DND-41 (cell line): ENCODE data around the gene PTPN7.

Experiments used
- ATAC-seq: fragments of 200-7000 bp; cut with Tn5 transposase; 3 replicates; pipeline ENCODE4 v1.9.1; 2021; ENCODE audit warnings: low read depth; ENCODE audit not compliant: insufficient read depth
- DNase-seq: peaks from one replicate; pipeline ENCODE4 v3.0.0-alpha.2; 2020
- H2AFZ ChIP-seq: 2 replicates; pipeline ENCODE4 v1.6.0; 2012; ENCODE audit warnings: low read depth, low read length
- H3K27ac ChIP-seq: 2 replicates; pipeline ENCODE4 v1.5.1; 2012; ENCODE audit warnings: low read length, inconsistent platforms
- H3K27me3 ChIP-seq: fragments of 200-600 bp; sonication (generic); 2 replicates; pipeline ENCODE4 v1.6.0; 2012; ENCODE audit warnings: low read length, mild to moderate bottlenecking, inconsistent platforms; ENCODE audit not compliant: insufficient read depth, poor library complexity
- H3K36me3 ChIP-seq: 2 replicates; pipeline ENCODE4 v1.5.1; 2012; ENCODE audit warnings: low read length, inconsistent platforms; ENCODE audit not compliant: insufficient read depth
- H3K4me1 ChIP-seq: 2 replicates; pipeline ENCODE4 v1.5.1; 2012; ENCODE audit warnings: mild to moderate bottlenecking, low read length; ENCODE audit not compliant: insufficient read depth
- H3K4me2 ChIP-seq: 2 replicates; pipeline ENCODE4 v1.6.0; 2012; ENCODE audit warnings: mild to moderate bottlenecking, moderate library complexity, low read length, inconsistent platforms; ENCODE audit not compliant: insufficient read depth
- H3K4me3 ChIP-seq, 2 experiments: fragments of 200-600 bp in 1 of 2; shearing (Covaris generic) in 1 of 2; 2 replicates each; pipeline ENCODE4 v1.5.1; 2012 to 2016; ENCODE audit warnings: inconsistent platforms in 2 of 2, low read length in 2 of 2, mild to moderate bottlenecking in 2 of 2, low read depth in 1 of 2, moderate library complexity in 1 of 2
- H3K79me2 ChIP-seq: 2 replicates; pipeline ENCODE4 v1.6.0; 2012; ENCODE audit warnings: low read length, inconsistent platforms; ENCODE audit not compliant: insufficient read depth
- H3K9ac ChIP-seq: 2 replicates; pipeline ENCODE4 v1.6.0; 2012; ENCODE audit warnings: low read depth, mild to moderate bottlenecking, inconsistent platforms, low read length, moderate library complexity
- H3K9me3 ChIP-seq: 2 replicates; pipeline ENCODE4 v1.5.1; 2012; ENCODE audit warnings: low read length, moderate library complexity, mild to moderate bottlenecking, inconsistent platforms; ENCODE audit not compliant: insufficient read depth, severe bottlenecking
- H4K20me1 ChIP-seq: 2 replicates; pipeline ENCODE4 v1.6.0; 2012; ENCODE audit warnings: low read length; ENCODE audit not compliant: insufficient read depth
- EZH2 ChIP-seq: IDR thresholded peaks from 3 replicates; pipeline ENCODE4 v1.6.1; 2012; ENCODE audit warnings: borderline replicate concordance, low read depth, mild to moderate bottlenecking, moderate library complexity, low read length, inconsistent platforms; ENCODE audit not compliant: severe bottlenecking
- TF ChIP-seq, protein P1 (sequence below): IDR thresholded peaks from 2 replicates; pipeline ENCODE4 v1.5.1; 2012; ENCODE audit warnings: borderline replicate concordance, low read length, moderate library complexity, mild to moderate bottlenecking; ENCODE audit not compliant: poor library complexity, severe bottlenecking; ENCODE audit errors: extremely low read depth

The PTPN7 gene

DNA sequence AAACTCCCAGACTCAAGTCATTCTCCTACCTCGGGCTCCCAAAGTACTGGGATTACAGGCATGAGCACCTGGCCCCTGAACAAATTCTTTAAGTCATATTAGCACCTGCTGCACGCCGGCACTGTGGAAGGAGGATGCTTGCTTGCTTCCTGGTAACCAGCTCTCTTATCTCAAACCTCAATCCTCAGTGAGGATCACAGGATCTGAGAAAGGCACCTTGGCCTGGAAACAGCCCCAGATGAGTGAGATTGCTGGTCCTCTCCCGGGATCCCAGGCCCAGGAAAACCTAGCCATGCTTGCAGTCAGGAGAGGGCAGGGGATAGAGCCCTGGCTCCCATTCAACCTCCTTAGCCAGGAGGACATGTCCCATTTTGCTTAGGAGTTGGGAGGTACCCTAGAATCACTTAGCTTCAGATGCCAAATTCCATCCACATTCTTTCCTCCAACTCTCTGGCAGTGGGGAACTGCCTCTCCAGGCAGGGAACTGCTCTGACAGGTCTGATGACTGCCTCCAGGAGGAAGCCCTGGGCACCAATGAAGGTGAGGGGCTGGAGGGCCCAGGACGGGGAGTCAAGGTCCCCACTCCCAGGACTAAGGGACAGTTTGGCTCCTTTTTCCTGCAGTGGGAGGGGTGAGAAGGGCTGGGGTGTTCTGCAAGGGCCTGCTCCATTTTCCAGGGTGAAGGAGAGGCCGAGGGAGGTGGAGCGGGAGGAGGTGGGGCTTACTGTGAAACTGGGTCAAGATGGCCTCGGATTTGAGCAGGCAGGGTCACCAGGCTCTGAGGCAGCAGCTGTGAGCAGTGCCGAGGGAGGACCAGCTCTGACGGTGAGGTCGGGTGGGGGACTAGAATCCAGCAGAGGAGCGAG lies 28.2 kb downstream of the PTPN7 start:
- Histone ChIP-seq H3K27me3 (no peaks in the 10 kb centered on the region), H3K79me2 (peaks cover 2% of the 10 kb centered on the region; the same call in 1 of the 2 replicates), H2AFZ (no peak overlapping the region), H3K9me3 (no peaks in the 10 kb centered on the region), H3K36me3 (peaks cover 39% of the 10 kb centered on the region), H3K9ac (no peak overlapping the region), H3K4me1 (no peaks in the 10 kb centered on the region), H3K27ac (no peak overlapping the region), H3K4me2 (no peak overlapping the region), H4K20me1 (peaks cover 23% of the 10 kb centered on the region), H3K4me3 (no peak overlapping the region)
- TF ChIP-seq, protein P1, sequence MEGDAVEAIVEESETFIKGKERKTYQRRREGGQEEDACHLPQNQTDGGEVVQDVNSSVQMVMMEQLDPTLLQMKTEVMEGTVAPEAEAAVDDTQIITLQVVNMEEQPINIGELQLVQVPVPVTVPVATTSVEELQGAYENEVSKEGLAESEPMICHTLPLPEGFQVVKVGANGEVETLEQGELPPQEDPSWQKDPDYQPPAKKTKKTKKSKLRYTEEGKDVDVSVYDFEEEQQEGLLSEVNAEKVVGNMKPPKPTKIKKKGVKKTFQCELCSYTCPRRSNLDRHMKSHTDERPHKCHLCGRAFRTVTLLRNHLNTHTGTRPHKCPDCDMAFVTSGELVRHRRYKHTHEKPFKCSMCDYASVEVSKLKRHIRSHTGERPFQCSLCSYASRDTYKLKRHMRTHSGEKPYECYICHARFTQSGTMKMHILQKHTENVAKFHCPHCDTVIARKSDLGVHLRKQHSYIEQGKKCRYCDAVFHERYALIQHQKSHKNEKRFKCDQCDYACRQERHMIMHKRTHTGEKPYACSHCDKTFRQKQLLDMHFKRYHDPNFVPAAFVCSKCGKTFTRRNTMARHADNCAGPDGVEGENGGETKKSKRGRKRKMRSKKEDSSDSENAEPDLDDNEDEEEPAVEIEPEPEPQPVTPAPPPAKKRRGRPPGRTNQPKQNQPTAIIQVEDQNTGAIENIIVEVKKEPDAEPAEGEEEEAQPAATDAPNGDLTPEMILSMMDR: no peak
- no peak for TF ChIP-seq EZH2
- ATAC-seq (no peak), DNase-seq (no peak)

DNA sequence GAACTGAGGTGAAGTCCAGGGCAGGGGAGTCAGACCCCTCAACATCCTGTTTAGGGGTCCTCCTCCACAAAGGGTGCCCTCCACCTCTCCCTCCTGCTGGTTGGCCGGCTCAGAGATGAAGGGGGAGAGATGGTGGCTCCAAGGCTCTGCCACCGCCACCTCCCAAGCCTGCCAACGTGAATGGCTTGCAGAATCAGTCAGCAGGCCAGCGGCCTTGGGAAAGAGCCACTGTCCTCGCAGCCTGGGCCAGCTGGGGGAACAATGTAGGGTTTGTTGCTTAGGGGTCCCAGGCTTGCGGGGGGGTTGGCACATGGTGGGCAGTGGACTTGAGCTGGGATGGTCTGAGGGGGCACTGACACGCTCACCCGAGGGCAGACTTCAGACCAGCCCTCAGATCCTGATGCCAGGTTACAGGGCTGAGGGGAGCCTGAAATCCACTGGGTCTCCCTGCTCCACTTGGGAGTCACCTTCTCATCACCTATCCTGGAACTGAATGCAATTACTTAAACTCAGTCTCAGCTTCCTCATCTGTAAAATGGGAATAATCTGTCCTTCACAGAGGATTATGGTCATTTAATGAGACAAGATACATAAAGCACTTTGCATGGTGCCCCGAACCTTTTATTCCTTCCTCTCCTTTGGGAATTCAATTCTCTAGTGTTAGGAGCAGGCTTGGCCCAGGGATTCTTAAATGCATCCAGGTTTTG lies 29.4 kb downstream of the PTPN7 start:
- Histone ChIP-seq H3K27ac (no peak overlapping the region), H3K4me1 (no peaks in the 10 kb centered on the region), H3K79me2 (no peaks in the 10 kb centered on the region), H3K36me3 (peaks cover 34% of the 10 kb centered on the region), H4K20me1 (peaks cover 23% of the 10 kb centered on the region), H3K27me3 (peaks cover 5% of the 10 kb centered on the region), H3K4me3 (no peak overlapping the region), H3K4me2 (no peak overlapping the region), H3K9me3 (no peaks in the 10 kb centered on the region), H3K9ac (no peak overlapping the region), H2AFZ (no peak overlapping the region)
- TF ChIP-seq, protein P1: no peak
- ATAC-seq: no peak
- no peak for DNase-seq

DNA sequence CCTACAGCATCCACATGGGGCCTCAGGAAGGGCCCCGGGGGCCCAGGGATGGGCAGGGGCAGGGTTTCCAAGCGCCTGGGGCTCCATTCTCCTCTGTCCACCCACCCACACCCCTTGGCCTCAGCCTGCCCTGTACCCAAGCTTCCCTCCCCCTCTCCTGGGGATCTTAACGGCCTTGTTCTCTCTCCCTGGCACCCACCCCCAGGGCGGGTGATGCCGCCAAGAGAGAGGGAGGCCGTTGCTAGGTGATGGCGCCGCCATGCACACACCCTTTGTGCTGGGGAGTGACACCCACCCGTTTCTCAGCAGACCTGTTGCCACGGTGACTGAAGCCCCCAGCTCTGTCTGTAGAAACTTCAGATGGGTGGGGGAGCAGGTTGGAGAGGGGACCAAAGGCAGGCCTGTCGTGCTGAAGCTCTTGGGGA lies 30.1 kb downstream of the PTPN7 start:
- no peaks in the 10 kb centered on the region for H3K9me3 ChIP-seq
- H3K4me3 ChIP-seq: no peak overlapping the region
- no peak overlapping the region for H3K27ac ChIP-seq
- H2AFZ ChIP-seq: no peak overlapping the region
- ATAC-seq (peak; percentile 18; the same call in 2 of the 3 replicates), DNase-seq (peak; percentile 30)
- H4K20me1 ChIP-seq: peaks cover 17% of the 10 kb centered on the region
- H3K79me2 ChIP-seq: no peaks in the 10 kb centered on the region
- peaks cover 5% of the 10 kb centered on the region for H3K27me3 ChIP-seq
- H3K36me3 ChIP-seq: peaks cover 27% of the 10 kb centered on the region
- H3K4me1 ChIP-seq: no peaks in the 10 kb centered on the region
- no peak overlapping the region for H3K4me2 ChIP-seq
- H3K9ac ChIP-seq: no peak overlapping the region
- TF ChIP-seq, protein P1: no peak
- TF ChIP-seq EZH2: no peak
